GM12874 (cell line): ENCODE data around the gene TLE3.

Source experiments
- CTCF ChIP-seq: IDR thresholded peaks from 2 replicates; pipeline ENCODE4 v1.5.1; 2011; ENCODE audit warnings: low read depth, mild to moderate bottlenecking, control low read depth, low read length, moderate library complexity; ENCODE audit not compliant: insufficient read depth

The TLE3 gene

GRCh38 chr15:70100474-70101341 is 3.0 kb upstream of the TLE3 start:
- peak; percentile 40; the same call in 1 of the 2 replicates for TF ChIP-seq CTCF

GRCh38 chr15:70099967-70100473 is 2.3 kb upstream of the TLE3 start:
- TF ChIP-seq CTCF = no peak

GRCh38 chr15:70099167-70099966 is 1.6 kb upstream of the TLE3 start:
- TF ChIP-seq CTCF = no peak

GRCh38 chr15:70098461-70099166 is 897 bp upstream of the TLE3 start:
- no peak for TF ChIP-seq CTCF

- TF ChIP-seq CTCF = no peak
Measured at GRCh38 chr15:70098153-70098460, 390 bp upstream of the TLE3 start.

GRCh38 chr15:70097063-70097320 is 725 bp downstream of the TLE3 start:
- TF ChIP-seq CTCF = no peak
